Measurements from ENCODE around the gene ADK. TPM values are rescaled to one million over a fixed set of nuclear protein-coding genes. Genes with fewer than 3 reads are reported as not detected.
"Not testable (repeated sequence)": the region's sequence is repeated elsewhere in the genome, so short reads cannot be mapped to it uniquely, and the experiment has no call there.

The ADK gene
- polyA plus RNA-seq, 1 experiment, result 41.9 TPM

GRCh38 chr10:74297389-74298080, 146.5 kb downstream of the ADK start:
- no peak for DNase-seq (ENCODE audit: low read depth, low spot score)
- Histone ChIP-seq H3K9me3 (ENCODE audit: control insufficient read depth, insufficient read depth, low read length) (no peaks in the 10 kb centered on the region; the same call in 1 of the 2 replicates), H3K4me3 (ENCODE audit: low read depth, low read length) (no peak overlapping the region), H3K27ac (ENCODE audit: low read depth, low read length) (no peak overlapping the region), H3K27me3 (ENCODE audit: control insufficient read depth, insufficient read depth, low read length) (no peaks in the 10 kb centered on the region)
- no peak for TF ChIP-seq CTCF (IDR thresholded peaks at IDR 0.05; ENCODE audit: low read depth, low read length)
- CTCF ChIA-PET, result no interaction called here
- POLR2A ChIA-PET, result interaction anchor here (0.6 kb wide), 1 partner anchor 1060 kb away, joined by 3 read pairs; no protein-coding TSS in a partner anchor

- DNase-seq (ENCODE audit: low read depth, low spot score); H3K4me3 ChIP-seq (ENCODE audit: low read depth, low read length); POLR2A ChIA-PET; H3K27ac ChIP-seq (ENCODE audit: low read depth, low read length); H3K9me3 ChIP-seq (ENCODE audit: control insufficient read depth, insufficient read depth, low read length); H3K27me3 ChIP-seq (ENCODE audit: control insufficient read depth, insufficient read depth, low read length): not testable (repeated sequence)
- CTCF ChIA-PET, result interaction anchor here (0.7 kb wide), 1 partner anchor 54 kb away, joined by 3 read pairs; no protein-coding TSS in a partner anchor
Measured at GRCh38 chr10:74300074-74300621, 149.1 kb downstream of the ADK start.

GRCh38 chr10:74300666-74301065, 149.6 kb downstream of the ADK start:
- no peaks in the 10 kb centered on the region for H3K27me3 ChIP-seq (ENCODE audit: control insufficient read depth, insufficient read depth, low read length)
- CTCF ChIA-PET, result no interaction called here
- no peaks in the 10 kb centered on the region; the same call in 1 of the 2 replicates for H3K9me3 ChIP-seq (ENCODE audit: control insufficient read depth, insufficient read depth, low read length)
- POLR2A ChIA-PET, result no interaction called here
- no peak overlapping the region for H3K4me3 ChIP-seq (ENCODE audit: low read depth, low read length)
- TF ChIP-seq CTCF (IDR thresholded peaks at IDR 0.05; ENCODE audit: low read depth, low read length), result no peak
- no peak for DNase-seq (ENCODE audit: low read depth, low spot score)
- H3K27ac ChIP-seq (ENCODE audit: low read depth, low read length), result no peak overlapping the region

GRCh38 chr10:74305730-74306129, 154.7 kb downstream of the ADK start:
- H3K4me3 ChIP-seq (ENCODE audit: low read depth, low read length), result no peak overlapping the region
- no peaks in the 10 kb centered on the region for H3K27me3 ChIP-seq (ENCODE audit: control insufficient read depth, insufficient read depth, low read length)
- no peaks in the 10 kb centered on the region for H3K9me3 ChIP-seq (ENCODE audit: control insufficient read depth, insufficient read depth, low read length)
- TF ChIP-seq CTCF (IDR thresholded peaks at IDR 0.05; ENCODE audit: low read depth, low read length), result no peak
- DNase-seq (ENCODE audit: low read depth, low spot score), result no peak
- ChIA-PET POLR2A (no interaction called here), CTCF (no interaction called here)
- no peak overlapping the region for H3K27ac ChIP-seq (ENCODE audit: low read depth, low read length)

GRCh38 chr10:74306227-74306982, 155.4 kb downstream of the ADK start:
- no peak for DNase-seq (ENCODE audit: low read depth, low spot score)
- Histone ChIP-seq H3K27me3 (ENCODE audit: control insufficient read depth, insufficient read depth, low read length) (no peaks in the 10 kb centered on the region), H3K4me3 (ENCODE audit: low read depth, low read length) (no peak overlapping the region), H3K27ac (ENCODE audit: low read depth, low read length) (no peak overlapping the region), H3K9me3 (ENCODE audit: control insufficient read depth, insufficient read depth, low read length) (no peaks in the 10 kb centered on the region)
- ChIA-PET CTCF (no interaction called here), POLR2A (no interaction called here)
- TF ChIP-seq CTCF (IDR thresholded peaks at IDR 0.05; ENCODE audit: low read depth, low read length), result no peak

All from AG04450 (cell line).